Mononuclear cell (primary cell): Measurements from ENCODE around the gene MYLK4. TPM values are rescaled to one million over a fixed set of nuclear protein-coding genes. Genes with fewer than 3 reads are reported as not detected.

Experiments
- H3K27me3 ChIP-seq: 2 replicates; pipeline ENCODE4 v1.6.0; 2011; ENCODE audit warnings: low read length, control low read depth; ENCODE audit not compliant: insufficient read depth
- H3K4me1 ChIP-seq: 2 replicates; pipeline ENCODE4 v1.5.1; 2011; ENCODE audit warnings: mild to moderate bottlenecking, low read length, control low read depth; ENCODE audit not compliant: insufficient read depth
- H3K4me3 ChIP-seq: 2 replicates; pipeline ENCODE4 v1.5.1; 2011; ENCODE audit warnings: mild to moderate bottlenecking, low read length, moderate library complexity
- H3K9me3 ChIP-seq: 2 replicates; pipeline ENCODE4 v1.5.1; 2011; ENCODE audit warnings: low read depth, mild to moderate bottlenecking, control low read depth, low read length
- total RNA-seq: library from RNA; depleted of rRNA; stranded (reverse); fragments of >200 nt; gene quantifications from one replicate; pipeline ENCODE4 v1.2.3, GENCODE V29; 2012

MYLK4 gene
- total RNA-seq, 1 donor: 0.42 TPM

DNA sequence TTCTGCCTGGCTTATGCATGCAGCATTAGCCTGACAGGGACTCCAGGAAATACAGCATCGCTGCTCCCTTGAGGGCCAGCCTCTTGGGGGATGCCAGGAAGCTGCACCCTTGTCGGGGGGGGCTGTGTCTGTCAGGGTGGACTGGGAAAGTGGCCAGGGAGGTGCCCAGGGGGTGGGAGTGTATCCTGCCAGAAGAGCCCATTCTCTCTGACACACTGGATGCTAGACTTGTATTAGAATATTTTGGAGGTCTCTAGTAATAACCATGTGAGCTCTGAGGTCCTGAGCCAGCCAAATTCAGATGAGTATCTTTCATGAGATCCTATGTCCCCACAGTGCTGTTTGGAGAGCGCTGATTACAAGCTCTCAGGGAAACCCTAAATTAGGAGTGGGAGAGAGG is 89.1 kb downstream of the MYLK4 start:
- H3K4me1 ChIP-seq: peaks cover 13% of the 10 kb centered on the region
- H3K4me3 ChIP-seq: no peak overlapping the region
- no peaks in the 10 kb centered on the region for H3K27me3 ChIP-seq
- H3K9me3 ChIP-seq: no peaks in the 10 kb centered on the region

DNA sequence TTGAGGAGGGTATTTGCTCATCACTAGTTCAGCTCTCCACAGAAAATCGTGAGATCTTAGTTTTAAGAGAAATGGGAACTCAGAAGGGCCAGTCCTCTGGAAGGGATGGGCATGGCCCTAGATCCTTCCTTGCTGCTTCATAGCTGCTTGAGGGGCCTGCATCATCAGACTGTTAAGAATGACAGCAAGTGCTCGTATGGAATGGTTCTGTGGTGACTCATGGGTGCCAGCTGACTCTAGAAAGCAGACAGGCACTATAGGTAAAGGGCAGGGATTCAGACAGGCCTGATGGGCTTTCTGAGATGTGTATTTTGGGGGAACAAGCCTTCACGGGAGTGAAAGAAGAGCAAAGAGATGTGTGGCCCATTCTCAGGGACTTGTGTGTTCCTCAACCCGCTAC is 90.8 kb downstream of the MYLK4 start:
- Histone ChIP-seq H3K4me1 (peaks cover 13% of the 10 kb centered on the region), H3K27me3 (no peaks in the 10 kb centered on the region), H3K9me3 (no peaks in the 10 kb centered on the region)

DNA sequence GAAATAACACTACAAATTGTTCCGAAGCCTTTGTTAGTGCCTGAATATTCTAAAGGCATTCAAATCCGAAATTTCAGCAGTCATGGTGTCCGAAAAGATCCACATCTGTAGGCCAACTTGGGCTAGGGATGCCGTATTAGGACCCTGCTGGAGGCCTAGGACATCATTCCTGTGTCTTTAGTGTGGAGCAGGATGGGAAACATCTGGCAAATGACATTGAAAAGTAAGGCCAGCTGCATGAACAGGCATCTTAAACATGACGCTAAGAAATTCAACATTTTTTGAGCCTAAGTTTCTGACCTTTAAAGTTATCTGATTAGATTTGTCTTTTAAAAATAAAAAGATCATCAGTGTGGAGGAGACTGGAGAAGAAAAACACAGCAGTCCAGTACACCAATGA is 91.3 kb downstream of the MYLK4 start:
- Histone ChIP-seq H3K9me3 (no peaks in the 10 kb centered on the region), H3K27me3 (no peaks in the 10 kb centered on the region), H3K4me1 (peaks cover 13% of the 10 kb centered on the region), H3K4me3 (no peak overlapping the region)

More for the DNA sequence above, 90.8 kb downstream of the MYLK4 start:
- no peak overlapping the region for H3K4me3 ChIP-seq

DNA sequence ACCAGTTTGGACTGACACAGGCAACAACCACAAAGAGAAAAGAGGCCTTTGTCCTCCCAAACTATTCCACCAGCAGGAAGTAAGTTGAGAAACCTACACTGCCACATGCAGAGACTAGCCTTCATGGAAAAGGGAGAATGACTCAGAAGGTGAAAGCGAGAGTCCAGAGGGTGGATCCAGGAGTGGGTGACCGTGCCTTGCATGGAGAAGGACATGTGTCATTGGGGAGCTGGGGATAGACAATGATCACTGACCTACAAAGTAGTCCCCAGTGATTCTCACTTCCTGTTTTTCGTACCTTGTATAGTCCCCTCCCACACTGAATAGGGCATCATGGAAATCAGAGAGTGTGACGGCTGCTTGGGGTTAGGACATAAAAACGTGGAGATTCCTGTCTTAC is 91.9 kb downstream of the MYLK4 start:
- H3K27me3 ChIP-seq: no peaks in the 10 kb centered on the region
- H3K4me3 ChIP-seq: no peak overlapping the region
- no peaks in the 10 kb centered on the region for H3K9me3 ChIP-seq
- peaks cover 13% of the 10 kb centered on the region for H3K4me1 ChIP-seq

DNA sequence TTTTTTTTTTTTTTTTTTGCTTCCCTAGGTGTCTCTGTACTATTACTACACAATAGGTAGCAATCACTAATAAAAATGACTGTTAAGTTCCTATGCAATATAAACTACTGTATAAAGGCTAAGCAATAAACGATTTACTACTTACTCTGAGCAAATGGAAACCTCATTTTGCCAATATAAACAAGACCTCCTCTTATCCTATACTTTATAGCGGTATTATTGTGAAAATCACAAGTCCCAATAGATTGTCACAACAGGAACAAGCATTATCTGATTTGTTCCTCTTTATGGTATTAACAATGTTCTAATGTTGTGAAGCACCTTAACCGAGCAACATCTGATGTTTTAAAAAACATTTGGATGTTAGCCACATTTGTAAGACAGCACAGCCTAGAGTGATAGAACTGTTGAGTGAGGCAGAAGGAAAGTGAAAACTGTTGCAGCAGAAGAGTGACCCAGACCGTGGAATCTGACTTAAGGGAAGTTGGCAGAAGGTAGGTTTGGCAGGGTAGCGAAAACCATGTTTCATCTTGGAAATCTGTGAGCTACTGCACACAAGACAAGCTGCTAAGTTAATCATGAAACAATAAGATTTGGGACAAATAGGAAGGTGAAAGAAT is 94.2 kb downstream of the MYLK4 start:
- Histone ChIP-seq H3K27me3 (peaks cover 3% of the 10 kb centered on the region), H3K4me1 (peaks cover 15% of the 10 kb centered on the region), H3K9me3 (no peaks in the 10 kb centered on the region), H3K4me3 (no peak overlapping the region)

DNA sequence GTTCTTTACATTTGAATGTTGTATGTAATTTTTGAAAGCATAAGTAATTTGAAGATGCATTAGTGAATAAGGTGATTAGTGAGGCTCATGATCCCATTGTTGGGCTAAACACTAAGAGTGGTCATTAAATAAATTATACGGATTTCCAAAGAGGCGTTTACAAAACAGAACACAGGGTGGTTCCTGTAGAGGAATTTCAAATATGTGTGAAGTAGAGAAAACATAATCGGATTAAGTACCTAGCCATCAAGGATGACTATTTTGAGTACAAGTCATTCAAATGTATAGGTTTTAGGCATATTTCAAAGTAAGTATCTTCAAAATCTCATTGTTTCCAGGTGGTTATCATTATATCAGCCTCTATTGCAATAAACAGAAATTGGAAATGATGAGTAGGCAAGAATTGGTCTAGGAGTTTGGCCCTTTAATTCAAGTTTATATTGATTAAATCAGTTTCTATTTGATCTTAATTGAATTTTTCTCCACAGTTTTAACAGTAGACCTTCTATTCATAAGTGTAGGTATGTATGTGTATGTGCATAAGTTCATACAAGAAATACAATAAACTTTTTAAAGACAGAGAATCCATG is 94.8 kb downstream of the MYLK4 start:
- H3K4me3 ChIP-seq: no peak overlapping the region
- H3K9me3 ChIP-seq: no peaks in the 10 kb centered on the region
- peaks cover 17% of the 10 kb centered on the region for H3K4me1 ChIP-seq
- H3K27me3 ChIP-seq: peaks cover 3% of the 10 kb centered on the region

DNA sequence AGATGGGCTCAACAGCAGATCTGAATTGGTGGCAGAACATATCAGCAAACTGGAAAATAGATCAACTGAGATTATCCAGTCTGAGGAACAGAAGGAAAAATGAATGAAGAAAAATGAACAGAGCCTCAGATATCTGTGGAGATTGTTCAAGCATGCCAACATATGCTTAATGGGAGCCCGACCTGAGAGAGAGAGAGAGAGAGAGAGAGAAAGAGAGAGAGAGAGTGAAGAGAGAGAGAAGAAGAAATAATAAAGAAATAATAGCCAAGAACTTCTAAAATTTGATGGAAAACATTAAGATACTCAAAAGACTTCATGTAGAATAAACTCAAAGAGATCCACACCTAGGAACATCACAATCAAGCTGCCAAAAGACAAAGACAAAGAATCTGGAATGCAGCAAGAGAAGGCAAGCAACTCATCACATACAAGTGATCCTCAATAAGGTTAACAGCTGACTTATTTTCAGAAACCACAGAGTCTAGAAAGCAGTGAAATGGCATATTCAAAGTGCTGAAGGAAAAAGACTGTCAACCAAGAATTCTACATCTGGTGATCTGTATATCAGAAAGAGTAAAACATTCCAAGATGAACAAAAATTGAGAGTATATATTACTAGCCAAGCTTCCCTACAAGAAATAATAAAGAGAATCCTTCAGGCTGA is 97.2 kb downstream of the MYLK4 start:
- peaks cover 3% of the 10 kb centered on the region for H3K27me3 ChIP-seq
- H3K4me1 ChIP-seq: peaks cover 11% of the 10 kb centered on the region
- H3K4me3 ChIP-seq: no peak overlapping the region
- no peaks in the 10 kb centered on the region for H3K9me3 ChIP-seq

DNA sequence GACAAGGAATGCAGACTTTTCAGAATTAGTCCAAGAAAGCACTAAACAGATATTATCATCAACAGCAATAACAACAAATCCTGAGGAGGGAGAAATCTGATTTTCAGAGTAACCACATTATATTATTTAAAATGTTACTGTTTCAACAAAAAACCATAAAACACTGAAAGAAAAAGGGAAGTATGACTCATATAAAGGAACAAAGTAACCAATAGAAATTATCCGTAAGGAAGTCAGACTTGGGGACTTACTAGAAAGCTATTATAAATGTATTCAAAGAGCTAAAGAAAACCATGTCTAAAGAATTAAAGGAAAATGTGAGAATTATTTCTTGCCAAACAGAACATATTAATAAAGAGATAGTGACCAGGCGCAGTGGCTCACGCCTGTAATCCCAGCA is 98.1 kb downstream of the MYLK4 start:
- Histone ChIP-seq H3K4me3 (no peak overlapping the region), H3K4me1 (peaks cover 11% of the 10 kb centered on the region), H3K9me3 (no peaks in the 10 kb centered on the region), H3K27me3 (peaks cover 3% of the 10 kb centered on the region)

DNA sequence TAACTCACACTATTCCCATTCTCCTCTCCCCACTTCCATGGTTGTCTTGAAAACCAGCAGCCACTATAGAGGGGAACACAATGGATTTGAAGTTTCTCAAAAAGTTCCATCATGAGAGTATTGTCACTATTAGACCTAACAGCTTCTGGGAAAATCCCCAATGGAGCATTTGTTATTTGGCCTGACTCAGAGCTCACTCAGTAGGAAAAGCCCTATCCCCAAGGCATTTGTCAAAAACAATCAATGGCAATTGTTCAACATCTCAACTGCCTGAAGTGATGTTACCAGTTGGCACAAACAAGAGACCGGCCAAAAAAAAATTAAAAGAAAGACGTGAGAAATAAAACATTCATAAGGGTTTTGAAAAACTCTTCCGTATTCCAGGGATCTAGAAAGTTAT is 98.8 kb downstream of the MYLK4 start:
- Histone ChIP-seq H3K27me3 (peaks cover 3% of the 10 kb centered on the region), H3K4me1 (peaks cover 11% of the 10 kb centered on the region), H3K4me3 (no peak overlapping the region), H3K9me3 (no peaks in the 10 kb centered on the region)

DNA sequence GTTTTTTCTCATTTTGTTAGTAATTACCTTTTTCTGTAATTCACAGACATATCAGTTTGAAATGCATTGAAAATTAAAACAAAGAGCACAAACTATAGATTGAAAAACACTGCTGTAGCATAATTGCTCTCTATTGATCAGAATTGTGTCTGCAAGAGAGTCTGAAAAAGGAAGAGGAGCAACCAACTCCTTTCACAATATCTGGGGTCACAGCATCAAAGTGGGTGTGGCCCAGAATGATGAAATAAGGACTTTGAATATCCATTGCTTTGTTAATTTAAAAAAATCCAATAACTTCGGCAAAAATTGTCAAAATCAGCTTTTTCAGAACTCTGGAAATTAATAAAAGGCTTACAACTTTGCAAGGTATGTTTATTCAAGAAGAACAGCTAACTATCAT is 99.2 kb downstream of the MYLK4 start:
- H3K27me3 ChIP-seq: peaks cover 3% of the 10 kb centered on the region
- no peak overlapping the region for H3K4me3 ChIP-seq
- peaks cover 11% of the 10 kb centered on the region for H3K4me1 ChIP-seq
- no peaks in the 10 kb centered on the region for H3K9me3 ChIP-seq

DNA sequence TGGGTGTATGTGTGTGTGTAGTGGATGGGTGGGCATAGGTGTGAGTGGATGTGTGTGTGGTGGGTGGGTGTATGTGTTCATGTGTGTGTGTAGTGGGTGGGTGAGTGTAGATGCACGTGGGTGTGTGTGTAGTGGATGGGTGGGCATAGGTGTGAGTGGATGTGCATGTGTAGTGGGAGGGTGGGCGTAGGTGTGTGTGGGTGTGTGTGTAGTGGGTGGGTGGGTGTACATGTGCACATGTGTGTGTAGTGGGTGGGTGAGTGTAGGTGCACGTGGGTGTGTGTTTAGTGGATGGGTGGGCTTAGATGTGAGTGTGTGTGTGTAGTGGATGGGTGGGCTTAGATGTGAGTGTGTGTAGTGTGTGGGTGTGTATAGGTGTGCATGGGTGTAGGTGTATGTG is 104.4 kb downstream of the MYLK4 start:
- Histone ChIP-seq H3K27me3 (peaks cover 6% of the 10 kb centered on the region), H3K4me1 (no peaks in the 10 kb centered on the region), H3K4me3 (no peak overlapping the region), H3K9me3 (no peaks in the 10 kb centered on the region)

DNA sequence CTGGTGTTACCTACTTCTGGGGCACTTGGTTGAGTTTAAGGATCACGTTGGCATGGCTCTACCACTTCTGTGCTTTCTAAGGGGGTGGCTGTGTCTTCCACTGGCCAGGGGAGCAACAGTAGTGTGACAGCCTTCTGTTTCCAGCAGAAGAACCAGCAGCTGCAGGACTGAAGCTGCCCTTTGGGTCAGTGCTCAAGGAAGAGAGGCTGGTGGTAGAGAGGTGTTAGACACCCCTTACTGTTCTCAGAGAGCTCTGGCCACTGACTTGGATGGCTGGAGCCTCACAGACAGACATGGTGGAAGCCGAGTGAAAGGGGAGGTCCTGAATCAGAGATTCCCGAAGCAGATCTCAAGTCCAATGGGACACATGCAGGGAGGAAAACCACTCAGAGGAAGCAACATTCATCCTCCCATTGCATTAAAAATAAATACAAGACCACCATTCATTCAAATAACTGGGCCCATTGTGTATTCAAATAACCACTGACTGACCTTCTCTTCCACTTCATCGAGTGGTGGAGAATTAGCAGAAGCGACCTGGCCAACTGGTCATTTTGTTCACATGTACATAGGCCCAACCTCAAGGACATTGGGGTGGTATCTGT is 106.7 kb downstream of the MYLK4 start:
- peaks cover 6% of the 10 kb centered on the region for H3K27me3 ChIP-seq
- no peaks in the 10 kb centered on the region for H3K4me1 ChIP-seq
- H3K4me3 ChIP-seq: no peak overlapping the region
- no peaks in the 10 kb centered on the region for H3K9me3 ChIP-seq

DNA sequence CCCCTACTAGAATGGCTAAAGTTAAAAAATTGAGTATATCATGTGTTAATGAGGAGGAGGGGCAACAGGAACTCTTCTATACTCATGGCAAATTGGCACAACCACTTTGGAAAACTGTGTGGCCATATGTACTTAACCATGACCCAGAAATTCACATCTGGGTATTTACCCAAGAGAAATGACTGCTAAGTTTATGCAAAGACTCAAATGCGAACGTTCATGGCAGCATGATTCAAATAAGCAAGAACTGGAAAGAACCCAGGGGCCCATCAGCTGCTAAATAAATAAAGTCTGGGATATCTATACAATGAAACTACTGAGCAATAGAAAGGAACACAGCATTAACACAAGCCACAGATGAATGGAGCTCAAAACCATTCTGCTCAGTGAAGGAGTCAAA is 107.6 kb downstream of the MYLK4 start:
- peaks cover 6% of the 10 kb centered on the region for H3K27me3 ChIP-seq
- no peak overlapping the region for H3K4me3 ChIP-seq

DNA sequence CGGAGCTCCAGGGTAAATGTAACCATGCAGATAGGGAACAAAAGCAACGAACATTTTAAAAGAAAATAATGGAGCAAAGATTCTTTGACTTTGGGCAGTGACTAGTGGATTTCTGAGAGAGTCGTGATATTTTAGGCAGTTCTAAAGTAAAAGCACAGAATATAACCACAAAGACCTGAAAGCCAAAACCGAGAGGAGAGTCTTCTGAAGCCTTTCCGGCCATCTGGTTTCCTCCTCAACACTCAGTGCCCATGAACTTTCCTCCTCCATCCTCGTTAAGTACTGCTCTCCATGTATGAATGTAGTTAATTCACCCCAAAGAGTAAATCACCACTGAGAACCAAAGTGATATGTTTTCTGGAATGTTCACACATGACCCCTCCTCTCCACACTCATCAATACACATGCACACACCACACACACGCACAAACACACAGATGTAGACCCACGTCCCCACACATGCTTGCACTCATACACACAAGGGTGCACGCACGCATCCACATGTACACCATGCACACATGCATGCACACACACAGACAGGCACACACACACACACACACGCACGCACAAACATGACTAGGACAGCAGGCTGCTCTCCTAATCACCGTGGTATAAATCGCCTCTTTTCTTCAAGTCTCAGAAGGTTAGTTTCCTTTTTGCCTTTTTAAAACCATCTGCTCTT is 109.5 kb downstream of the MYLK4 start:
- no peaks in the 10 kb centered on the region for H3K9me3 ChIP-seq
- no peak overlapping the region for H3K4me3 ChIP-seq
- no peaks in the 10 kb centered on the region for H3K4me1 ChIP-seq
- peaks cover 6% of the 10 kb centered on the region for H3K27me3 ChIP-seq

More for the DNA sequence above, 107.6 kb downstream of the MYLK4 start:
- Histone ChIP-seq H3K4me1 (no peaks in the 10 kb centered on the region), H3K9me3 (no peaks in the 10 kb centered on the region)

DNA sequence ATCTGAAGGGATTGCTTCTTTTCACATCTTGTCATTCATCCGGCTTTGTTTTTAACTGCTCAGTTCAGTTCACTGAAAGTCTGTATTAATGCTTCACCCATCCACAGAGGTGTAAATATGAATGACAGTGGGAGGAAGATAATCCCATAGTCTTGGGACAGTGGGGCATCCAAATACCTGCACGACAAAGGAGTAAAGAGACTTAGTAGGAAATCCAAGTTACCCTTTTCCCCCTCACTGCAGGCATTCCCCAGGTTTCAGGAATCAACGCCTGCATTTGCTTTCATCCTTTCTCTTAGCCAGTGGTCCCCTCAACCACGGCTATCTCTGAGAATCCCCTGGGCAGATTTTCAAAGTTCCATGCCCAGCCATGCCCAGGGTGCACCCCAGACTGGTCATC is 110.2 kb downstream of the MYLK4 start:
- Histone ChIP-seq H3K4me1 (no peaks in the 10 kb centered on the region), H3K27me3 (peaks cover 6% of the 10 kb centered on the region), H3K9me3 (no peaks in the 10 kb centered on the region)

More for the DNA sequence above, 110.2 kb downstream of the MYLK4 start:
- H3K4me3 ChIP-seq: no peak overlapping the region
